SK-N-MC (cell line): ENCODE results near the gene PLA2G7.
A peak's percentile ranks its signal among the peaks of the same experiment; 100 is the strongest.

Source experiments
- EZH2 ChIP-seq: fragments of 200-600 bp; sonication (generic); IDR thresholded peaks from one replicate; pipeline ENCODE4 v1.6.1; 2017; ENCODE audit warnings: antibody characterized with exemption
- FOXP2 ChIP-seq: optimal IDR thresholded peaks from 2 replicates; pipeline ENCODE3; 2011; ENCODE audit warnings: mild to moderate bottlenecking, moderate library complexity; ENCODE audit not compliant: insufficient read depth; ENCODE audit errors: extremely low read length, control extremely low read depth
- POLR2AphosphoS5 ChIP-seq: IDR thresholded peaks from 2 replicates; pipeline ENCODE4 v1.6.1; 2012; ENCODE audit warnings: mild to moderate bottlenecking, low read depth, low read length, borderline replicate concordance

- TF ChIP-seq POLR2AphosphoS5 (no peak), EZH2 (peak; percentile 94), FOXP2 (no peak)
Measured at GRCh38 chr6:46734867-46735719, at the start of gene PLA2G7.
